ENCODE data around the gene SMIM35.

The SMIM35 gene

DNA sequence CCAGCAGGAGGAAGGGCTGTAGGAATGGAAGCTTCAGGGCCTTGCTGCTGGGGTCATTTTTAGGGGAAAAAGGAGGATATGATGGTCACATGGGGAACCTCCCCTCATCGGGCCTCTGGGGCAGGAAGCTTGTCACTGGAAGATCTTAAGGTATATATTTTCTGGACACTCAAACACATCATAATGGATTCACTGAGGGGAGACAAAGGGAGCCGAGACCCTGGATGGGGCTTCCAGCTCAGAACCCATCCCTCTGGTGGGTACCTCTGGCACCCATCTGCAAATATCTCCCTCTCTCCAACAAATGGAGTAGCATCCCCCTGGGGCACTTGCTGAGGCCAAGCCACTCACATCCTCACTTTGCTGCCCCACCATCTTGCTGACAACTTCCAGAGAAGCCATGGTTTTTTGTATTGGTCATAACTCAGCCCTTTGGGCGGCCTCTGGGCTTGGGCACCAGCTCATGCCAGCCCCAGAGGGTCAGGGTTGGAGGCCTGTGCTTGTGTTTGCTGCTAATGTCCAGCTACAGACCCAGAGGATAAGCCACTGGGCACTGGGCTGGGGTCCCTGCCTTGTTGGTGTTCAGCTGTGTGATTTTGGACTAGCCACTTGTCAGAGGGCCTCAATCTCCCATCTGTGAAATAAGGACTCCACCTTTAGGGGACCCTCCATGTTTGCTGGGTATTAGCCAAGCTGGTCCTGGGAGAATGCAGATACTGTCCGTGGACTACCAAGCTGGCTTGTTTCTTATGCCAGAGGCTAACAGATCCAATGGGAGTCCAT lies 86.5 kb downstream of the SMIM35 start:
- DNase-seq, result no peak

DNA sequence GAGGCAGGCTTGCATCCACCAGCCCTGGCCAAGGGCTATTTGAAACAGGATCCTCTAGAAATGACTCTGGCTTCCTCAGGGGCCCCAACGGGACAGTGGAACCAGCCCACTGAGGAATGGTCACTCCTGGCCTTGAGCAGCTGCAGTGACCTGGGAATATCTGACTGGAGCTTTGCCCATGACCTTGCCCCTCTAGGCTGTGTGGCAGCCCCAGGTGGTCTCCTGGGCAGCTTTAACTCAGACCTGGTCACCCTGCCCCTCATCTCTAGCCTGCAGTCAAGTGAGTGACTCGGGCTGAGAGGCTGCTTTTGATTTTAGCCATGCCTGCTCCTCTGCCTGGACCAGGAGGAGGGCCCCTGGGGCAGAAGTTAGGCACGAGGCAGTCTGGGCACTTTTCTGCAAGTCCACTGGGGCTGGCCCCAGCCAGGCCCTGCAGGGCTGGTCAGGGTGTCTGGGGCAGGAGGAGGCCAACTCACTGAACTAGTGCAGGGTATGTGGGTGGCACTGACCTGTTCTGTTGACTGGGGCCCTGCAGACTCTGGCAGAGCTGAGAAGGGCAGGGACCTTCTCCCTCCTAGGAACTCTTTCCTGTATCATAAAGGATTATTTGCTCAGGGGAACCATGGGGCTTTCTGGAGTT lies 87.3 kb downstream of the SMIM35 start:
- DNase-seq, result no peak

DNA sequence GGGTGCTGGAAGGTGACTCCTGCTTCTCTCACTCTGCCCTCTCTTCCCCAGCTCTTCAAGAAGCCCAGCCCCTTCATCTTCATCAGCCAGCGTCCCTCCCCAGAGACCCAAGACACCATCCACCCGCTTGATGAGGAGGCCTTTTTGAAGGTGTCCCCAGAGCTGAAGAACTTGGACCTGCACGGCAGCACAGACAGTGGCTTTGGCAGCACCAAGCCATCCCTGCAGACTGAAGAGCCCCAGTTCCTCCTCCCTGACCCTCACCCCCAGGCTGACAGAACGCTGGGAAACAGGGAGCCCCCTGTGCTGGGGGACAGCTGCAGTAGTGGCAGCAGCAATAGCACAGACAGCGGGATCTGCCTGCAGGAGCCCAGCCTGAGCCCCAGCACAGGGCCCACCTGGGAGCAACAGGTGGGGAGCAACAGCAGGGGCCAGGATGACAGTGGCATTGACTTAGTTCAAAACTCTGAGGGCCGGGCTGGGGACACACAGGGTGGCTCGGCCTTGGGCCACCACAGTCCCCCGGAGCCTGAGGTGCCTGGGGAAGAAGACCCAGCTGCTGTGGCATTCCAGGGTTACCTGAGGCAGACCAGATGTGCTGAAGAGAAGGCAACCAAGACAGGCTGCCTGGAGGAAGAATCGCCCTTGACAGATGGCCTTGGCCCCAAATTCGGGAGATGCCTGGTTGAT lies 88.0 kb downstream of the SMIM35 start:
- DNase-seq, result no peak

DNA sequence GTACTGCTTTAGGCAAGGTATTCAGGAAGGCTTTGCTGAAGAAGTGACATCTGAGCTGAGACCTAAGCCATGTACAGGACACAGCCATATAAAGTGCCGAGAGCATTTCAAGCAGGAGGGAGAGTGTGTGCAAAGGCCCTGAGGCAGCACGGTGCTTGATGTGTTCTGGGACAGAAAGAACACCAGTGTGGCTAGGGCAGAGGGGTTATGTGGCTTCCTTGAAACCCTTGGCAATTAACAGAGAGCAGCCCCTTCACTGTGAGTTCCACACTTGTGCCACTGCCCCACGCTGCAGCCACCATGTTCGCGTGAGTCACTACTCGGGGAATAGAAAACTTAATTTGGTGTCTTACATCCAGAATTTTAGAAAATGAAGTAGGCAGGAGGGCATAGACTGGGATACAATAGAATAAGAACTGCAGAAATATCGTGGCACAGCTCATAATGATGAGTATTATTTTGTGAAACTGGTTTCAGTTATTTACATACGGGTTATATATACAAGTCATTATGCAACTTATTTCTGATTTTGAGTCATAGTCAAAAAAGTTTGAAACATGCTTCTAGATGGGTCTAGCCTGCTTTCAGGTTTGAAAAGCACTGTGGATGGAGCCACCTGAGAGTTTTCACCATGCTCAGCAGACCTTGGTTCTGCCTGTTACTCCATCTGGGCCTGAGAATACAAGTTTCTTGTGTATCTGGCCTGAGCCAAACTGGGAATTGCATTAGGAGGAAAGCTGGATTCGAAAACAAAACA lies 88.8 kb downstream of the SMIM35 start:
- DNase-seq, result no peak

DNA sequence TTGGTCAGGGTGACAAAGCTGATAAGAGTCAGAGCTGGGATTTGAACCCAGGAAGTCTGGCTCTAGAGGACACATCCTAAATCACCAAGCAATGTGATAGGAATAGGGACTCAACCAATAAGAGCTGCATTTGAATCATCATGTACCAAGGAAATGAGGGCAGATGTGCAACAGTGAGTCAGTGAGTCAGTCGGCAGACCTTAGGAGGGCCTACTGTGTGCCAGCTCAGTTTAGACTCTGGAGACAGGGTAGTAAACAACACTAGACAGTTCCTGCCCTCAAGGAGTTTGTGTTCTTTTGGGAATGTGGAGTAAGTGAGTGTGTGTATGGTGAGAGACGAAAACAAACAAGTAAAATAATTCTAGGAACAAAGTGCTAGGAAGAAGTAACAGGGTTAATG lies 89.4 kb downstream of the SMIM35 start:
- no peak for DNase-seq

DNA sequence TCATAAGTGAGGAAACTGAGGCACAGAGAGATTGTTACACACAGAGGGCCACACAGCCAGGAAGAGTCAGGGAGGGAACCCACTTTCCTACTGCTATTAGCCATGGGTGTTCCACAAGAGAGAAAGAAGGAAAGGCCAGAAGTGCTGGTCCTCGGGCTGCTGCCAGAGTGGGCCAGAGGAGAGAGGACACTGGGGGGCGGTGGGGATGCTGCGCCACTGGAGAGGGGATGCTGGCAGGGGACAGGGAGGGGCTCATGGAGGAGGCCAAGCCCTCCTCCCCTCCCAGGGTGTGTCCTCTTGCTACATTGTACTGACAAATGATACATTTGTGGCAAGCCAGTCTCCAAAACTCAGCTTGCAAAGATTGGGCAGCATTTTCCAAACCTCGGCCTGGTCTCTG lies 90.7 kb downstream of the SMIM35 start:
- no peak for DNase-seq

DNA sequence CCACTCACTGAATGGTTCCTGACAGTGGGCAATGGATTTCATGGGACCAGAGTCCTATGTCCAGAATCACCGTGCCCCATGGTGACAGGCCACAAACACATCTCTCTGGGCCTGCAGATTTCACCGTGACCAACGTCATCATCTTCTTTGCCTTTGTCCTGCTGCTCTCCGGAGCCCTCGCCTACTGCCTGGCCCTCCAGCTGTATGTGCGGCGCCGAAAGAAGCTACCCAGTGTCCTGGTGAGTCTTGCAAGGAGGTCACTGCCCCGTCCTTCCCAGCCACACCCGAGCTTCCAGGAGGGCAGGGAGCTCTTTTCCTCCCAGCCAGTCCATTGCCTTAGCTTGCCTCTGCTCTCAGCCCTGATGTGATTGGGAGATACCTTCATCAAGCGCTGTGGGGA lies 91.3 kb downstream of the SMIM35 start:
- no peak for DNase-seq

DNA sequence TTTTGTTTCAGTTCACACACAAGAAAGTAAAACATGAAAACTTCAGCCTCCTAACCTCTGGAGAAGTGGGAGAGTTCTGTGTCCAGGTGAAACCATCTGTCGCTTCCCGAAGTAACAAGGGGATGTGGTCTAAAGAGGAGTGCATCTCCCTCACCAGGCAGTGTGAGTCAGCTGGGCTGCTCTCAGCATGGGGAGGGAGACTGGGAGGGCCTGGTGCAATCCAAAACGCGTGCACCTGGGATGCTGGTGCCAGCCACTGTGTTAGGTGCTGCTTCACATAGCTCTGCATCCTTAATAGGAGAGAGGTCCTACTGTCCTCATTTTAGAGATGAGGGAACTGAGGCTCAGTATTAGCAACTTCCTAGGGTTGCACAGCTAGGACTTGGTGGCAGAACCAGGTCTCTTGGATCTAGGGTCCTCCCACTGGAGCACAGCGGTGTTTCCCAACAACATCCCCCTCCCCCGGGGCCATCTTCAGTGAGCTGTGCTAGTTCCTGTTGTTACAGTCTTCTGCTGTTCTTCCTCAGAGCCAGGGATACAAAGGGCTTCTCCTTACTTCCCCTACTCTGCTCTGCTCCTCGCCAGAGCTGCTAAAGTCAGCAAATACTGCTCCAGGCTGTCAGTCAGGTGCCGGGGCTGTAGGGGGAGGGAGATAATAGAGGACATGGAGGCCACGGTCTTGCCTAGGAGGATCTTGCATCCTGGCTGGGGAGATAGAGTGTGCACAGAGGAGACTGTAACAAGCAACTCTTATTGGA lies 92.6 kb downstream of the SMIM35 start:
- no peak for DNase-seq

DNA sequence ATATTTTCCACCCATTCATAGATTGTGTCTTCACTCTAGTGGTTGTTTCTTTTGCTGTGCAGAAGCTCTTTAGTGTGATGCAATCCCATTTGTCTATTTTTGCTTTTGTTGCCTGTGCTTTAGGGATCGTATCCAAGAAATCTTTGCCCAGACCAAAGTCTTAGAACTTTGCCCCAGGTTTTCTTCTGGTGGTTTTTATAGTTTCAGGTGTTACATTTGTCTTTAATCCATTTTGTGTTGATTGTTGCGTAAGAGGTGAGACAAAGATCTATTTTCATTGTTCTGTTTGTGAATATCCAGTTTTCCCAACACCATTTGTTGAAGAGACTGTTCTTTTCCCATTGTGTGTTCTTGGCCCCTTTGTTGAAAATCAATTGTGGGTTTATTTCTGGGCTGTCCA lies 94.1 kb downstream of the SMIM35 start:
- no peak for DNase-seq

DNA sequence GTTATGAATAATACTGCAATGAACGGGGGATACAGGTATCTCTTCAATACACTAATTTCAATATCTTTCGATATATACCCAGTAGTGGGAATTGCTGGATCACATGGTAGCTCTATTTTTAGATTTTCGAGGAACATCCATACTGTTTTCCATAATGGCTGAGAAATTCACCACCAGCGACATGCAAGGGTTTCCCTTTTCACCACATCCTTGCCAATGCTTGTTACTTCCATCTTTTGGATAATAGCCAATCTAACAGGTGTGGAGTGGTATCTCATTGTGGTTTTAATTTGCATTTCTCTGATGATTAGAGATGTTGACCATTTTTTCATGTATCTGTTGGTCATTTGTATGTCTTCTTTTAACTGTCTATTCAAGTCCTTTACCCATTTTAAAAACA lies 94.6 kb downstream of the SMIM35 start:
- DNase-seq, result no peak

DNA sequence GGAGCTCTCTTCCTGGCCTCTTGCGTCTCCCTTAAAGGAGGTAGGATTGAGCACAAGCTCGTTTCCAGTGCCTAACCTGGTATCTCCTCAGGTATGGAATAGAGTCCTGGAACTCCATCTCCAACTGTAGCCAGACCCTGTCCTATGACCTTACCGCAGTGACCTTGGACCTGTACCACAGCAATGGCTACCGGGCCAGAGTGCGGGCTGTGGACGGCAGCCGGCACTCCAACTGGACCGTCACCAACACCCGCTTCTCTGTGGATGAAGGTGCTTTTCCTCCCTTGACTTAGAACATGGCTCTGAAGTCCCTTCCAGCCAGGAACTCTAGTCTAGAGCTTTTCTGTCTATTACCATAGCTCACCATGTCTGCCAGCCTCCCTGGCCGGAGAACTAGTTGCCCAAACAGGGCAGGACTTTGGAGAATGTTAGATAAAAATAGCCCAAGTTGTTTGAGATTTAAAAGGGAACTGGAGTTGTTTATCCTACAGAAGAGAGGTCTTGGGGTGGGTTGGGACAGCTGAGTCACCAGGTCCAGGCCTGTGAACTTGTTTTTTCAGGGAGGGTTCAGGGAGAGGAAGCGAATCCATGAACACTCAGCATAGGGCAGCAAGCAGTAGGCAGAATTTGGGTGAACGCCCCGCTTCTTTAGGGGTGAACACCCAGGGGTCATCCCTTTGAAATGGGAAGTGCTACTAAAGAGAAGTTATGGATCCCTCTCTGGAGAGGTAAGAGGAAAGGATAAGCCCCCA lies 97.2 kb downstream of the SMIM35 start:
- DNase-seq, result no peak

DNA sequence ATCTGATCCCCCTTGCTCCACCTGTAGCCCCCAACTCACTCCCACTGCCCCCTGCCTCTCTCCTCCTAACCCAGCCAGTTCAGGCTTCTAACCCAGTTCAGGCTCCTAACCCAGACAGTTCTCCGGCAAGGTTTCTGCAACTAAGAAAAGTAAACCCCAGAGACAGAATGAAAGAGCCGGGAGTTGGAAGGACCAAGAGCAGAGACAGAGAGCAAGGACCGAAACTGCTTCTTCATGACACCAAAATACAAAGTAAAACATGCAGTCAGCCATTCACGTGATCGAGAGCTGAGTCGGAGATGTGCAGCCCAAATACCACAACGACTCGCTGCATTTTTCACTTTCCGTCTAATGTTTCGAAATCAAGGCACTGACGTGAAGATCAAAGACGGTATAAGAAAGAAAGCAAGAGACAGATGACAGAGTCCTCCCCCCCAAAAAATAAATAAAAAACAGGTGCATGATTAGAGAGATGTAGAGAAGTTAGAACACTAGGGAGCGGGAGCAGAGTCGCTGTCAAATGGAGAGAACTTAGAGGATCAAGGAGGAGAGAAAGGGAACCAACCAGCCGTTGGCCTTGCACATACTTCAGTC lies 99.7 kb downstream of the SMIM35 start:
- DNase-seq, result no peak

DNA sequence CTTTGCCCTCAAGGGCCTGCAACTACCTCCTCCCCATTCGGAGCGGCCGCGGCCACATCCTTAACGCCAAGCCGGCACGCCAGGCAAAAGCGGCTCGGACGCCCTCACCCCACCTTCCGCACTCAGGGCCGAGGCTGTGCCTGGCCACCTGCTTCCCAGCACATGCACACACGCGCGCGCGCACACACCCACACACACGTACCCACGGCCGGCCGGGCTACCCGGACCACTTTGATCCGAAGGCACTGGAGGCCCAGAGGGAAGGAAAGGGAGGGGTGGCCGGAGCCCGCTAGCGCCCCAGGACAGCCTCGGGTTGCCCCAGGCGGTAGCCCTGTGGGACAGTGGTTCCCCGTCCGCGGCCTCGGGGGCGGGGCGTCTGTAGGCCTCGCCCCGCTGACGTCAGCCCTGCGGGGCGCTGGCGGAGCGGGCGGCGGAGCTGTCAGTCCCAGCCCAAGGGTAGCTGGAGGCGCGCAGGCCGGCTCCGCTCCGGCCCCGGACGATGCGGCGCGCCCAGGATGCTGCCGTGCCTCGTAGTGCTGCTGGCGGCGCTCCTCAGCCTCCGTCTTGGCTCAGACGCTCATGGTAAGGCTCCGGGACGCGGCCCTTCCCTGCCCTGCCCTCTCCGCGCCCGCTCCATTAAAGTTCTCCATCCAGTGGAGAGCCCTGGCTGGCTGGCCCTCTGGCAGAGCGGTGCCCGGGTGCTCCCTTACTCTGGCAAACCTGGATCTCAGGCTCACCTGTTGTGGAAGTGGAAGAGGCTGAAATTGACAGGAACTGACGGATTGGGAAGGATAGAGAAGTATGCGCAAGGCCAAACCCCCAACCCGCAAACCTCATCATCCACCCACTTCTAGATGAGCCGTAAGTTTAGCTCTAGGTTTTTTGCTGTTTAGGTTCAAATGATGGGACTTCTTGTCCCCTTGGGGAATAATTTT lies 100.5 kb downstream of the SMIM35 start, which contains the start of gene IL10RA:
Gene IL10RA (plus strand): TSS at position 442 of the 935 bp plus-strand sequence. CDS start 74 bp downstream, at position 516.
- peak; percentile 89 for DNase-seq

DNA sequence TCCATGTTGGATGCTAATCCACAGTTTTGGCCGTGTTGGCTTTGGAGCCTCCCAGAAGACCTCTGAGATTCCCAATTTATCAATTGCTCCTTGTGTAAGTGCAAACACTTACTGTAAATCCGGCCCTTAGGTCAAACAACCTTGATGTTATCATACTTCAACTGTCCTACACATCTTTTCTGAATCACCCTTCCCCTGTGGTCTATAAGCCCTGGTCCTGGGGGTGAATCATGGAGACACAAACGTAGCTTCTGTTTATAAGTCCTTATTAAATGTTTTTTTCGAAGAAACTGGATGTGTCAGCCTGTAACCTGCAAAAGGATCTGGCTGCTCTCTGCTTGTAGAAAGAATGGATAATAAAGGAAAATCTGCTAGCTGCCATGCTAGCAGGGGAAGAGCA lies 102.3 kb downstream of the SMIM35 start:
- no peak for DNase-seq

DNA sequence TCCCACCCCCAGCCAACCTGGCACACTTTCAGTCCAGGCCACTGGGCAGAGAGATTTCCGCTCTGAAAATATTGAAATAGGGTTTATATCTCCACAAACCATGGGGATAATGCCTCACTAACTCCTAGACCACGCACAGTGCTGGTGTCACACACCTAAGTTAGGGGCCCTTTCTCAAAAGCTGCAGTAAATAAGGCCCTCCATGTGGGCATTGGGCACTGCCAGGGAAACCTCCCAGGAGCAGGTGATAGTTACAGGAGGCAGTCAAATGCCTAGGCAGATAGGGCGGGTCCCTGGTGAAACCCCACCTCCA lies 103.6 kb downstream of the SMIM35 start:
- DNase-seq, result no peak

DNA sequence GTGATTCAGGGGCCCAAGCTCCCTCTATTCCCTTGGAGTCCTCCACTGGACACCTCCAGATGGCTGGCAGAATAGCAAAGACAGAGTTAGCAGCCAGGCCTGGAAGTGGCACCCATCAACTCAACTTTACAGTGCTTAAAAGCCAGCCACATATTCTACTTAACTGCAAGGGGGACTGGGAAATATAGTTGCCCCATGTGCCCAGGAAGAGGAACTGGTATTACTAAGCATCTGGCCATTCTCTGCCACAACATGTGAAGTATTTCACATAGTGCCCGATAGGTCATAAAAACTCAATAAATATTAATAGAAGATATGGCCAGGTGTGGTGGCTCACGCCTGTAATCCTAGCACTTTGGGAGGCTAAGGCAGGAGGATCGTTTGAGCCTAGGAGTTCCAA lies 106.0 kb downstream of the SMIM35 start:
- no peak for DNase-seq

DNA sequence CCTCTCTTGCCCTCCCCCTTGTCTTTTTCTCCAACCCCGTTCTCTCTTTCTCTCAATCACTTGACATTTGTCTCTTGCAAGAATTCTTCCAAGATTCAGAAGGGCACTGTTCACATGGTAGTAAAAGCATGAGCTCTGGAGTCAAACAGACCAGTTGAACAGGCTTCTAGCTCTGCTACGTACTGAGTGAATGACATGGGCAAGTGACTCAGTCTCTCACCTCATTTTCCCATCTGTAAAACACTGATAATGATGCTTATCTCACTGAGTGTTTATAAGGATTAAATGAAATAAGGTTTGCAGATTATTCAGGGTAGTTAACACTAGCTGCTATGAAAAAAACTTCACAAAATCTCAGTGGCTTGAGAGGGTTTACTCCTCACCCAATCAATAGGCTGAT lies 106.5 kb downstream of the SMIM35 start:
- DNase-seq, result no peak

DNA sequence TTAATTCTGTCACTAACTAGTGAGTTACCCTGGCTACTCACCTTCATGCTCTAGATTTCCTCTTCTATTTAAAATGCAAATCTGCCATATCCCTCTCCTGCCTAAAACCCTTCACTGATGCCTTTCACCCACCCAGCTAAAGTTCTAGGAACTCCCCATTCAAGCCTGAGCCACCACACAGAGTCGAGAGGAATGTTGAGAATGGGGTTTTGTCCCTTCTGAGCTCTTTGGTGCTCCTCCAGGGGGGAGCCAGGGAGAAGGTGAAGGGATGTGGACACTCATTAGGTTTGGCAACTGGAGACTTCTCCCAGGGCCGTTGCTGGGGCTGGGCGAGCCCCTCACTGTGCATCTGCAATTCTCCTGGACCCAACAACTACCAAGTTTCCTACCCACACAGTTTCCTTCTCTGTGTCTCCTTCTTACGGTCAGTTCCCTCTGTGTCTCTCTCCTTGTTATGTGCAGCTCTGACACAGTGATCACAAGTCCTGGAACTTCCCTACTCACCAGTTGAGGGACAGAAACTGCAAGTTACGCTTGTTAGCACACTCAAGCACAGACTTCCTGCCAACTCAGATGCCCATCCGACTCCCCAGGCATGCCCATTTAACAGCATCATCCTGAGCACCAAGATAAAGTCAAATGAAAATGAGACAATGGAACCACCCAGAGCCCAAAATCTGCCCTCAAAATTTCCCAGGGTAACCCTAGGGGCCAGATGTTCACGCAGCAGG lies 107.1 kb downstream of the SMIM35 start:
- no peak for DNase-seq

DNA sequence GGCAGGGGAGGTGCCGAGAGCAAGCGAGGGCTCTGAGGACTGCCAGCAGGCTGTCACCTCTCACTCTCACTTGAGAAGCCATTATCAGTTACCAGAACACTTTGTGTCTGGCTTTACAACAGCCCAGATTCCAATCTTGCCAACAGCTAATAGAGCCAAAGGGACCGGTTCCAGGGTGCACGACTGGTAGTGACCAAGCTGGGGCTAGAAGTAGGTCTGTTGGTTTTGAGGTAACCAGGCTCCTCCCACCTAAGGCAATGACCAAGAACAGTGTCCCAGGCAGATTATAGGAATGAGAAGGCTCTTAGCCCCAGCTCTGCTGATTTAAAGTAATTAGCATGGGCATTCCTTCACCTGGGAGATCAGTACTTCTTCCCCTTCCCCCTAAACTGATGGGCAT lies 107.8 kb downstream of the SMIM35 start:
- no peak for DNase-seq

All from DMS79 treated with DMSO at 0.1 percent for 48 hours (cell line).